Glutamatergic neuron (in vitro differentiated cells): ENCODE measurements around the gene MACROD1. TPM values are rescaled to one million over a fixed set of nuclear protein-coding genes. Genes with fewer than 3 reads are reported as not detected.
A peak's percentile ranks its signal among the peaks of the same experiment; 100 is the strongest.

Source experiments
- DNase-seq: peaks from one replicate; pipeline ENCODE4 v3.0.0; 2022
- H3K27ac Mint-ChIP-seq: one replicate; pipeline ENCODE4 v1.8.0; 2020; ENCODE audit warnings: mild to moderate bottlenecking, mixed read lengths, inconsistent platforms; ENCODE audit not compliant: unreplicated experiment
- H3K27me3 Mint-ChIP-seq: one replicate; pipeline ENCODE4 v1.8.0; 2020; ENCODE audit warnings: mild to moderate bottlenecking, moderate library complexity, mixed read lengths, inconsistent platforms; ENCODE audit not compliant: unreplicated experiment
- H3K36me3 Mint-ChIP-seq: one replicate; pipeline ENCODE4 v1.8.0; 2020; ENCODE audit warnings: mild to moderate bottlenecking, mixed read lengths, inconsistent platforms; ENCODE audit not compliant: unreplicated experiment
- H3K4me1 Mint-ChIP-seq: one replicate; pipeline ENCODE4 v1.8.0; 2020; ENCODE audit warnings: mild to moderate bottlenecking, low read depth, mixed read lengths, inconsistent platforms; ENCODE audit not compliant: unreplicated experiment
- H3K4me3 Mint-ChIP-seq: one replicate; pipeline ENCODE4 v1.8.0; 2020; ENCODE audit warnings: mild to moderate bottlenecking, mixed read lengths, inconsistent platforms; ENCODE audit not compliant: unreplicated experiment
- H3K9me3 Mint-ChIP-seq: one replicate; pipeline ENCODE4 v1.8.0; 2020; ENCODE audit warnings: mild to moderate bottlenecking, moderate library complexity, mixed read lengths, inconsistent platforms; ENCODE audit not compliant: unreplicated experiment
- CTCF ChIP-seq: fragments of 200-600 bp; sonication (generic); IDR thresholded peaks from one replicate; pipeline ENCODE4 v1.5.0; 2021; ENCODE audit not compliant: partially characterized antibody, unreplicated experiment
- total RNA-seq: library from RNA; stranded (reverse); fragmentation: NEBNext Ultra II Directional; extraction: Animal tissue kit (Norgen Biotek cat#: 25700); gene quantifications from one replicate; pipeline ENCODE4 v1.2.1, GENCODE V29; 2021; ENCODE audit not compliant: unreplicated experiment

MACROD1 gene
- total RNA-seq, 1 donor from 2014 or later: 12.7 TPM

DNA sequence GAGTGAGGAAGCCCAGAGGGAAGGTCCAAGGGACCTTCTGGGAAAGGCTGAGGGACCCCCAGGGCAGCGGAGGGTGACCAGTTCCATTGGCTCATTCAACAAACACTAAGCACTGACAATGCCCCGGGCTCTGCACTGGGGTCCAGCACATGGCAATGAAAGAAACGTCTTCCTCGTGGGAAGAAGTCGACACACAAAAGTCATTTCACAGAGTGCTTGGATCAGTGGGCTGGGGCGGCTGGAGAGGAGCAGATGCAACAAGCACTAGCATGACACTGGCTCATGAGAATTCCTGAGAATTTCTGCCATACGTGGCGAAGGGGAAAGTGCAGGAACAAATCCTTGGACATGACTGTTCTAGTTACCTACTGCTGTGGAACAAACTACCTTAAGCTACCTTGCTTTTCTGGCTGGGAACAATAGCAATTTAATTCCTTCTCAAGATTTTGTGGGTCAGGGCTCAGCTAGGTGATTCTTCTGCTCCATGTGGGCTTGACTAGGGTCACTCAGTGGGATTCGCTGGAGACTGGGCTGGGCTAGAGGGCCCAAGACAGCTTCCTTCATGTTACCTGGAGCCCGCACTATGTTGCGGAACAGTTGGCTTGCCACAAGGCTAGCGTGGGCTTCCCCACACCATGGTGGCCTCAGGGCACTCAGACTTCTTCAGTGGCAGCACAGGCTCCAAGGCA lies 13.2 kb upstream of the MACROD1 start:
- no peak overlapping the region for H3K27ac Mint-ChIP-seq
- peaks cover 1% of the 10 kb centered on the region for H3K27me3 Mint-ChIP-seq
- no peak for DNase-seq
- H3K4me3 Mint-ChIP-seq: no peak overlapping the region
- H3K4me1 Mint-ChIP-seq: peaks cover 22% of the 10 kb centered on the region
- peaks cover 10% of the 10 kb centered on the region for H3K9me3 Mint-ChIP-seq
- H3K36me3 Mint-ChIP-seq: no peaks in the 10 kb centered on the region
- TF ChIP-seq CTCF: no peak

DNA sequence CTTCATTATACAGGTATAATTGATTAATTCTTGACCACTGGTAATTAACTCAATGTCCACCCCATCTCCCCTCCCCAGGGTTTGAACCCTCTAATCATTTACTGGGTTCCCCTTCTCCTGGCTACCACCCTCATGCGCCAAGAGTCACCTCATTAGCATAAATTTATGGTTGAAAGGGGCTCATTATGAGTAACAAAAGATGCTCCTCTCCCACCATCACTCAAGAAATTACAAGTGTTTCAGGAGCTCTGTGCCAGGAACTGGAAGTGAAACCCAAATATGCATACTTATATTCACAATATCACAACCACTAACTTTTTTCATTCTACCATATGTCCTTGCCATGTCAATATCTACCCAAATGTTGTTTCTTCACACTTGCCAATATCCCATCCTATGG lies 12.3 kb upstream of the MACROD1 start:
- no peak for TF ChIP-seq CTCF
- H3K4me1 Mint-ChIP-seq: peaks cover 16% of the 10 kb centered on the region
- H3K4me3 Mint-ChIP-seq: no peak overlapping the region
- H3K27me3 Mint-ChIP-seq: peaks cover 1% of the 10 kb centered on the region
- H3K9me3 Mint-ChIP-seq: peaks cover 10% of the 10 kb centered on the region
- no peak overlapping the region for H3K27ac Mint-ChIP-seq
- no peak for DNase-seq
- H3K36me3 Mint-ChIP-seq: no peaks in the 10 kb centered on the region

GRCh38 chr11:64176751-64177150 lies 10.8 kb upstream of the MACROD1 start:
- Mint-ChIP-seq H3K36me3 (no peaks in the 10 kb centered on the region), H3K9me3 (peaks cover 10% of the 10 kb centered on the region), H3K27ac (no peak overlapping the region), H3K27me3 (no peaks in the 10 kb centered on the region), H3K4me1 (peaks cover 13% of the 10 kb centered on the region), H3K4me3 (no peak overlapping the region)
- TF ChIP-seq CTCF: no peak
- no peak for DNase-seq

DNA sequence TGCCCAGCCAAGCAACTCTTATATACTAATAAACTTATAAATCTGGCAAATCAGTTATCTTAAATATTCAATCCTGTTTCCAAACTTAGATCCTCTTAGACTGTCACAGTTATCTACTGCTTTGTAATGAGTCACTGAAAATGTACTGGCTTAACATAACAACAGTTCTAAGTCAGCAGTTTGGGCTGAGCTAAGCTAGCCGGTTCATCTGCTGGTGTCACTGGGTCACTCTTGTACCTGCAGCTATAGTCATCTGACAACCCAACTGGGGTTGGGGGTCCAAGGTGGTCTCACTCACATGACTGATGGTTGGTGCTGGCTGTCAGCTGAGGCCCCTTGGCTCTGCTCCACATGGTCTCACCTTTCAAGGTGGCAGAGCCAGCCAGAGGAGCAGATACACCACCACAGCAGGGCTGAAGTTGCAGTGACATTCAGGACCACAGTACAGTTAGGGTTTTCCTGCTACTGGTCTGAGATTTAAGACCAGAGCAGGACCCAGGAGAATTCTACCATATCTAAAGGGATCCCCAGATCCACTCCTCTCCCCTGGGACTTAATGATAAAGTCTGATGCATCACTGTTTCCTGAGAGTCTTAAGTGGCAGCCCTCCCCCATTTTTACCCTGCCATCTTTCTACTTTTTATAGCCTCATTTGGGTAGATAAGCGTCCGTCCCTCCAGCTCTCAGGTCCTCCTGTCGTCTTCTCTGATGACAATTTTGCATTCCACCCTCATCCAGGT lies 7.9 kb upstream of the MACROD1 start:
- no peak for DNase-seq

More for the DNA sequence above, 7.9 kb upstream of the MACROD1 start:
- Mint-ChIP-seq H3K4me3 (peak overlapping the region; percentile 30), H3K9me3 (peaks cover 10% of the 10 kb centered on the region), H3K27ac (no peak overlapping the region), H3K27me3 (no peaks in the 10 kb centered on the region), H3K4me1 (no peaks in the 10 kb centered on the region), H3K36me3 (no peaks in the 10 kb centered on the region)
- no peak for TF ChIP-seq CTCF
